Activated CD4-positive, alpha-beta T cell treated with anti-CD3 and anti-CD28 coated beads for 36 hours (primary cell): ENCODE measurements around the gene NAALAD2. TPM values are rescaled to one million over a fixed set of nuclear protein-coding genes. Genes with fewer than 3 reads are reported as not detected.
"Not testable (repeated sequence)": the region's sequence is repeated elsewhere in the genome, so short reads cannot be mapped to it uniquely, and the experiment has no call there.

ENCODE experiments used
- ATAC-seq: fragments of 200-7000 bp; cut with Tn5 transposase; one replicate; pipeline ENCODE4 v1.10.0; 2021; ENCODE audit warnings: mild to moderate bottlenecking, moderate library complexity
- CTCF ChIA-PET: fragments of 350-600 bp; sonication (Branson Sonifier 250); formaldehyde crosslinking; loops from one replicate; lab custom pipeline; 2021; ENCODE audit warnings: antibody characterized with exemption; lab: Charles Lee
- POLR2A ChIA-PET: fragments of 350-600 bp; sonication (Branson Sonifier 250); formaldehyde crosslinking; loops from one replicate; lab custom pipeline; 2021; ENCODE audit warnings: antibody characterized with exemption, inconsistent platforms; lab: Charles Lee
- DNase-seq: peaks from one replicate; pipeline ENCODE4 v3.0.0-alpha.2; 2020
- H3K27ac Mint-ChIP-seq: one replicate; pipeline ENCODE4 v1.8.0; 2021; ENCODE audit warnings: mixed read lengths
- H3K27me3 Mint-ChIP-seq: one replicate; pipeline ENCODE4 v1.8.0; 2021; ENCODE audit warnings: mixed read lengths
- H3K36me3 Mint-ChIP-seq: one replicate; pipeline ENCODE4 v1.8.0; 2021; ENCODE audit warnings: low read depth, mixed read lengths
- H3K4me1 Mint-ChIP-seq: one replicate; pipeline ENCODE4 v1.8.0; 2021; ENCODE audit warnings: mixed read lengths
- H3K4me3 Mint-ChIP-seq: one replicate; pipeline ENCODE4 v1.8.0; 2021; ENCODE audit warnings: mild to moderate bottlenecking, moderate library complexity, mixed read lengths
- H3K9me3 Mint-ChIP-seq: one replicate; pipeline ENCODE4 v1.8.0; 2021; ENCODE audit warnings: low read depth, mixed read lengths
- intact Hi-C, 2 experiments: fragments of 100-400 bp; cut with DNase I in 1 of 2; cut with micrococcal nuclease in 1 of 2; formaldehyde crosslinking; loops; one replicate each; pipeline versions ENCODE4 v1.14.2 to v1.15.1; 2022 to 2024; cut with DNase I, micrococcal nuclease
- total RNA-seq, 2 experiments: library from RNA; stranded (reverse); gene quantifications; one replicate each; pipeline ENCODE4 v1.2.3, GENCODE V29; 2021

NAALAD2 gene
- total RNA-seq, 2 experiments from 2014 or later: not detected

- Mint-ChIP-seq H3K27me3 (no peaks in the 10 kb centered on the region), H3K9me3 (no peaks in the 10 kb centered on the region), H3K4me1 (peaks cover 49% of the 10 kb centered on the region), H3K36me3 (peaks cover 35% of the 10 kb centered on the region), H3K27ac (peak overlapping the region; percentile 97), H3K4me3 (peak overlapping the region; percentile 94)
- no peak for DNase-seq
- POLR2A ChIA-PET: no interaction called here
- peak; percentile 7 for ATAC-seq
- intact Hi-C loops: loop anchor here (2.0 kb wide), 2 partner anchors 17 to 19 kb away; no protein-coding TSS in a partner anchor
- CTCF ChIA-PET: interaction anchor here (5.2 kb wide), 1 partner anchor 17 kb away, joined by 24 read pairs; no protein-coding TSS in a partner anchor
These were observed 87.5 kb downstream of the NAALAD2 start for GRCh38 chr11:90221803-90222458.

- ChIA-PET CTCF (interaction anchor here (1.0 to 5.2 kb wide), 2 partner anchors 9 to 18 kb away, joined by 4 to 24 read pairs; no protein-coding TSS in a partner anchor), POLR2A (interaction anchor here (0.7 kb wide), 1 partner anchor 40 kb away, joined by 3 read pairs; no protein-coding TSS in a partner anchor)
- intact Hi-C loops: loop anchor here (1.0 to 2.0 kb wide), 3 partner anchors 17 to 18 kb away; no protein-coding TSS in a partner anchor
These were observed 88.2 kb downstream of the NAALAD2 start, which contains the start of gene CHORDC1 for GRCh38 chr11:90222459-90223247. Gene CHORDC1 (minus strand): TSS chr11:90223049. CDS start chr11:90222954, 95 bp downstream.

GRCh38 chr11:90223248-90223585 is 88.8 kb downstream of the NAALAD2 start:
- peaks cover 32% of the 10 kb centered on the region for H3K36me3 Mint-ChIP-seq
- H3K27me3 Mint-ChIP-seq: no peaks in the 10 kb centered on the region
- H3K4me1 Mint-ChIP-seq: peaks cover 40% of the 10 kb centered on the region
- no peaks in the 10 kb centered on the region for H3K9me3 Mint-ChIP-seq
- ChIA-PET POLR2A (interaction anchor here (0.7 kb wide), 1 partner anchor 41 kb away, joined by 3 read pairs; no protein-coding TSS in a partner anchor), CTCF (interaction anchor here (1.0 to 5.2 kb wide), 2 partner anchors 9 to 18 kb away, joined by 4 to 24 read pairs; no protein-coding TSS in a partner anchor)
- ATAC-seq (peak; percentile 63), DNase-seq (no peak)
- intact Hi-C loops: loop anchor here (1.0 to 2.0 kb wide), 3 partner anchors 18 kb away; no protein-coding TSS in a partner anchor
- H3K27ac Mint-ChIP-seq: peak overlapping the region; percentile 91
- H3K4me3 Mint-ChIP-seq: peak overlapping the region; percentile 94

More at GRCh38 chr11:90222459-90223247, 88.2 kb downstream of the NAALAD2 start, which contains the start of gene CHORDC1:
- H3K4me1 Mint-ChIP-seq: peaks cover 44% of the 10 kb centered on the region
- no peaks in the 10 kb centered on the region for H3K9me3 Mint-ChIP-seq
- H3K27ac Mint-ChIP-seq: peak within 1 kb of the TSS; percentile 97
- H3K36me3 Mint-ChIP-seq: peaks cover 35% of the 10 kb centered on the region
- DNase-seq (peak; percentile 95), ATAC-seq (peak; percentile 91)
- peak within 1 kb of the TSS; percentile 94 for H3K4me3 Mint-ChIP-seq
- H3K27me3 Mint-ChIP-seq: no peaks in the 10 kb centered on the region

- Mint-ChIP-seq H3K27ac (no peak overlapping the region), H3K27me3 (no peaks in the 10 kb centered on the region), H3K4me1 (peaks cover 8% of the 10 kb centered on the region), H3K9me3 (no peaks in the 10 kb centered on the region), H3K4me3 (no peak overlapping the region), H3K36me3 (peaks cover 4% of the 10 kb centered on the region)
- DNase-seq (no peak), ATAC-seq (no peak)
- ChIA-PET POLR2A (no interaction called here), CTCF (no interaction called here)
- intact Hi-C loops: no loop called here
These were observed 93.6 kb downstream of the NAALAD2 start for GRCh38 chr11:90228056-90228455.

GRCh38 chr11:90229791-90230190 is 95.3 kb downstream of the NAALAD2 start:
- H3K4me3 Mint-ChIP-seq: no peak overlapping the region
- intact Hi-C loops: no loop called here
- ChIA-PET POLR2A (no interaction called here), CTCF (interaction anchor here (1.0 kb wide), 1 partner anchor 28 kb away, joined by 3 read pairs; no protein-coding TSS in a partner anchor)
- no peaks in the 10 kb centered on the region for H3K27me3 Mint-ChIP-seq
- H3K9me3 Mint-ChIP-seq: no peaks in the 10 kb centered on the region
- peaks cover 4% of the 10 kb centered on the region for H3K36me3 Mint-ChIP-seq
- no peak overlapping the region for H3K27ac Mint-ChIP-seq
- H3K4me1 Mint-ChIP-seq: peaks cover 2% of the 10 kb centered on the region
- ATAC-seq (no peak), DNase-seq (no peak)

- intact Hi-C loops: no loop called here
- DNase-seq (no peak), ATAC-seq (no peak)
- Mint-ChIP-seq H3K9me3 (no peaks in the 10 kb centered on the region), H3K4me1 (peaks cover 1% of the 10 kb centered on the region), H3K27me3 (no peaks in the 10 kb centered on the region), H3K27ac (no peak overlapping the region), H3K36me3 (no peaks in the 10 kb centered on the region), H3K4me3 (no peak overlapping the region)
- ChIA-PET CTCF (interaction anchor here (2.3 kb wide), 1 partner anchor 30 kb away, joined by 6 read pairs; no protein-coding TSS in a partner anchor), POLR2A (no interaction called here)
These were observed 100.5 kb downstream of the NAALAD2 start for GRCh38 chr11:90234977-90235376.

- ChIA-PET POLR2A (no interaction called here), CTCF (interaction anchor here (2.3 kb wide), 1 partner anchor 31 kb away, joined by 6 read pairs; no protein-coding TSS in a partner anchor)
- no peak overlapping the region for H3K27ac Mint-ChIP-seq
- no peaks in the 10 kb centered on the region for H3K27me3 Mint-ChIP-seq
- peaks cover 7% of the 10 kb centered on the region for H3K4me1 Mint-ChIP-seq
- DNase-seq (no peak), ATAC-seq (no peak)
- no peaks in the 10 kb centered on the region for H3K9me3 Mint-ChIP-seq
- no peaks in the 10 kb centered on the region for H3K36me3 Mint-ChIP-seq
- intact Hi-C loops: no loop called here
- no peak overlapping the region for H3K4me3 Mint-ChIP-seq
These were observed 101.1 kb downstream of the NAALAD2 start for GRCh38 chr11:90235526-90235925.

GRCh38 chr11:90237004-90237403 is 102.5 kb downstream of the NAALAD2 start:
- Mint-ChIP-seq H3K27me3 (no peaks in the 10 kb centered on the region), H3K9me3 (no peaks in the 10 kb centered on the region), H3K36me3 (no peaks in the 10 kb centered on the region), H3K4me1 (peaks cover 8% of the 10 kb centered on the region), H3K27ac (no peak overlapping the region), H3K4me3 (no peak overlapping the region)
- ATAC-seq (no peak), DNase-seq (no peak)
- ChIA-PET CTCF (interaction anchor here (1.0 kb wide), 1 partner anchor 32 kb away, joined by 3 read pairs; no protein-coding TSS in a partner anchor), POLR2A (no interaction called here)
- intact Hi-C loops: no loop called here

- H3K36me3 Mint-ChIP-seq, H3K4me3 Mint-ChIP-seq, POLR2A ChIA-PET, H3K27me3 Mint-ChIP-seq, CTCF ChIA-PET, H3K4me1 Mint-ChIP-seq, H3K9me3 Mint-ChIP-seq, H3K27ac Mint-ChIP-seq: not testable (repeated sequence)
- peak; percentile 47 for ATAC-seq
- peak; percentile 70 for DNase-seq
- intact Hi-C loops: loop anchor here (2.0 to 10.0 kb wide), 2 partner anchors 17 to 1005 kb away; partner anchors contain the start of gene CHORDC1 (in 1 of the 2)
These were observed 105.6 kb downstream of the NAALAD2 start for GRCh38 chr11:90239967-90240636.

GRCh38 chr11:90241414-90241813 is 107.0 kb downstream of the NAALAD2 start:
- no peaks in the 10 kb centered on the region for H3K36me3 Mint-ChIP-seq

More at GRCh38 chr11:90241414-90241813, 107.0 kb downstream of the NAALAD2 start:
- ChIA-PET POLR2A (no interaction called here), CTCF (no interaction called here)
- no peak overlapping the region for H3K4me3 Mint-ChIP-seq
- no peaks in the 10 kb centered on the region for H3K9me3 Mint-ChIP-seq
- peaks cover 8% of the 10 kb centered on the region for H3K4me1 Mint-ChIP-seq
- DNase-seq (no peak), ATAC-seq (no peak)
- H3K27me3 Mint-ChIP-seq: peaks cover 6% of the 10 kb centered on the region
- intact Hi-C loops: loop anchor here (2.0 to 10.0 kb wide), 2 partner anchors 19 to 1003 kb away; partner anchors contain the start of gene CHORDC1 (in 1 of the 2)
- no peak overlapping the region for H3K27ac Mint-ChIP-seq
